Measurements from ENCODE around the gene IER5. TPM values are rescaled to one million over a fixed set of nuclear protein-coding genes. Genes with fewer than 3 reads are reported as not detected.

IER5 gene
- total and polyA plus RNA-seq, 9 of the 15 experiments (the other 6 are each of a cell fraction or from before 2014, with no cell fraction given) = 2.4 to 32.1 (median 12.0) TPM

DNA sequence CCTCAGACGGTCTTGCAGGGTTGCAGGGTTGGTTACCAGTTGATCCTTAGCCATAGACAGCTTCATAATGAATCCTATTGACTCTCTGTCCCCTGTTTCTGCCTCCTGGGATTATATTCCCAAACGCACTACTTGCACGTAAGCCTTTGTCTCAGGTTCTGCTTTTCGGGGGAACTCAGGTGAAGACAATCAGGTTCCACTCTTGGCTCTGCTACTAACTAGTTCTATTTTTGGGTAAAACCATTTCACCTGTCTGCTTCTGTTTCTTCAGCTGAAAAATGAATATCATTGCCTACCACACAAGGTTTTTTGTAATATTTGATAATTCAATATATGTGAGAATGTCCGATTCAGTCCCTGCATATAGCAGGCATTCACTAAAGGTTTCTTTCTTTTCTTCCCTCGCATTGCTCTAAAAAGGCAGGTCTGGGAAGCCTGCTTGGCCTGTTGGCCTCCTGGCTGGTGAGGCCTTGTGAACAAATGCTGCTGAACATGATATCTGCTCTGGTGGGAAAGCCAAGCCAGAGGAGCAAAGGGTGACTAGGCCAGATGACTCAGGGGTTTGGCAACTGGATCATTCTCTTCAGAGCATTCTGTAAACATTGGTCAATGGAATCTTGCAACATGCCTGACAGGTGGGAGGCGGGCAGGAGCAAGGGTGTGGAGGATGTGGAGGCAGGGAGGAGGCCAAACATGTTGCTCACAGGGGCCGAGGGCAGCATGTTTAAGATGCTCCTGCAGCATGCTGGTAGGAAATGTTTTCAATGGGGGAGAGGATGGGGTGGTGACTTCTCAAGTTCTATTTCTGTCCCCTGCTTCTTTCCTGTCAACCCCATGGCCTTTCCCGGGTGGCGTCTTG, 23.8 kb downstream of the IER5 start (continued):
- TF ChIP-seq CREBBP (IDR thresholded peaks at IDR 0.05; ENCODE audit: low read depth, low read length) = no peak
- no peak for TF ChIP-seq ZNF174 (CRISPR knock-in tag; IDR thresholded peaks at IDR 0.05)
- 0 out of 2 replicates have a peak, but pooled peaks have one; percentile 66 for TF ChIP-seq ZNF668 (CRISPR knock-in tag; IDR thresholded peaks at IDR 0.05)
- TF ChIP-seq, protein P1, sequence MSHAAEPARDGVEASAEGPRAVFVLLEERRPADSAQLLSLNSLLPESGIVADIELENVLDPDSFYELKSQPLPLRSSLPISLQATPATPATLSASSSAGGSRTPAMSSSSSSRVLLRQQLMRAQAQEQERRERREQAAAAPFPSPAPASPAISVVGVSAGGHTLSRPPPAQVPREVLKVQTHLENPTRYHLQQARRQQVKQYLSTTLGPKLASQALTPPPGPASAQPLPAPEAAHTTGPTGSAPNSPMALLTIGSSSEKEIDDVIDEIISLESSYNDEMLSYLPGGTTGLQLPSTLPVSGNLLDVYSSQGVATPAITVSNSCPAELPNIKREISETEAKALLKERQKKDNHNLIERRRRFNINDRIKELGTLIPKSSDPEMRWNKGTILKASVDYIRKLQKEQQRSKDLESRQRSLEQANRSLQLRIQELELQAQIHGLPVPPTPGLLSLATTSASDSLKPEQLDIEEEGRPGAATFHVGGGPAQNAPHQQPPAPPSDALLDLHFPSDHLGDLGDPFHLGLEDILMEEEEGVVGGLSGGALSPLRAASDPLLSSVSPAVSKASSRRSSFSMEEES (CRISPR knock-in tag; IDR thresholded peaks at IDR 0.05) = no peak
- TF ChIP-seq, protein P2, sequence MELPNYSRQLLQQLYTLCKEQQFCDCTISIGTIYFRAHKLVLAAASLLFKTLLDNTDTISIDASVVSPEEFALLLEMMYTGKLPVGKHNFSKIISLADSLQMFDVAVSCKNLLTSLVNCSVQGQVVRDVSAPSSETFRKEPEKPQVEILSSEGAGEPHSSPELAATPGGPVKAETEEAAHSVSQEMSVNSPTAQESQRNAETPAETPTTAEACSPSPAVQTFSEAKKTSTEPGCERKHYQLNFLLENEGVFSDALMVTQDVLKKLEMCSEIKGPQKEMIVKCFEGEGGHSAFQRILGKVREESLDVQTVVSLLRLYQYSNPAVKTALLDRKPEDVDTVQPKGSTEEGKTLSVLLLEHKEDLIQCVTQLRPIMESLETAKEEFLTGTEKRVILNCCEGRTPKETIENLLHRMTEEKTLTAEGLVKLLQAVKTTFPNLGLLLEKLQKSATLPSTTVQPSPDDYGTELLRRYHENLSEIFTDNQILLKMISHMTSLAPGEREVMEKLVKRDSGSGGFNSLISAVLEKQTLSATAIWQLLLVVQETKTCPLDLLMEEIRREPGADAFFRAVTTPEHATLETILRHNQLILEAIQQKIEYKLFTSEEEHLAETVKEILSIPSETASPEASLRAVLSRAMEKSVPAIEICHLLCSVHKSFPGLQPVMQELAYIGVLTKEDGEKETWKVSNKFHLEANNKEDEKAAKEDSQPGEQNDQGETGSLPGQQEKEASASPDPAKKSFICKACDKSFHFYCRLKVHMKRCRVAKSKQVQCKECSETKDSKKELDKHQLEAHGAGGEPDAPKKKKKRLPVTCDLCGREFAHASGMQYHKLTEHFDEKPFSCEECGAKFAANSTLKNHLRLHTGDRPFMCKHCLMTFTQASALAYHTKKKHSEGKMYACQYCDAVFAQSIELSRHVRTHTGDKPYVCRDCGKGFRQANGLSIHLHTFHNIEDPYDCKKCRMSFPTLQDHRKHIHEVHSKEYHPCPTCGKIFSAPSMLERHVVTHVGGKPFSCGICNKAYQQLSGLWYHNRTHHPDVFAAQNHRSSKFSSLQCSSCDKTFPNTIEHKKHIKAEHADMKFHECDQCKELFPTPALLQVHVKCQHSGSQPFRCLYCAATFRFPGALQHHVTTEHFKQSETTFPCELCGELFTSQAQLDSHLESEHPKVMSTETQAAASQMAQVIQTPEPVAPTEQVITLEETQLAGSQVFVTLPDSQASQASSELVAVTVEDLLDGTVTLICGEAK (IDR thresholded peaks at IDR 0.05) = no peak
- TF ChIP-seq, protein P2 (CRISPR knock-in tag; IDR thresholded peaks at IDR 0.05) = no peak
- TF ChIP-seq POLR2AphosphoS5 (IDR thresholded peaks at IDR 0.05; ENCODE audit: control insufficient read depth, insufficient read depth, low read depth, low read length) = no peak
- no peak for TF ChIP-seq HNRNPH1 (optimal IDR thresholded peaks at IDR 0.05; ENCODE audit: low read depth, low read length)
- TF ChIP-seq PTBP1 (IDR thresholded peaks at IDR 0.05; ENCODE audit: low read depth, low read length) = no peak
- no peak for TF ChIP-seq DIDO1 (tag; IDR thresholded peaks at IDR 0.05; ENCODE audit: low read depth)
- TF ChIP-seq CHD4 (IDR thresholded peaks at IDR 0.05; ENCODE audit: insufficient read depth, insufficient replicate concordance, low read depth, low read length, poor library complexity, severe bottlenecking) = no peak
- TF ChIP-seq, protein P3, sequence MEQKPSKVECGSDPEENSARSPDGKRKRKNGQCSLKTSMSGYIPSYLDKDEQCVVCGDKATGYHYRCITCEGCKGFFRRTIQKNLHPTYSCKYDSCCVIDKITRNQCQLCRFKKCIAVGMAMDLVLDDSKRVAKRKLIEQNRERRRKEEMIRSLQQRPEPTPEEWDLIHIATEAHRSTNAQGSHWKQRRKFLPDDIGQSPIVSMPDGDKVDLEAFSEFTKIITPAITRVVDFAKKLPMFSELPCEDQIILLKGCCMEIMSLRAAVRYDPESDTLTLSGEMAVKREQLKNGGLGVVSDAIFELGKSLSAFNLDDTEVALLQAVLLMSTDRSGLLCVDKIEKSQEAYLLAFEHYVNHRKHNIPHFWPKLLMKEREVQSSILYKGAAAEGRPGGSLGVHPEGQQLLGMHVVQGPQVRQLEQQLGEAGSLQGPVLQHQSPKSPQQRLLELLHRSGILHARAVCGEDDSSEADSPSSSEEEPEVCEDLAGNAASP (IDR thresholded peaks at IDR 0.05) = no peak
- TF ChIP-seq KAT7 (CRISPR knock-in tag; IDR thresholded peaks at IDR 0.05; ENCODE audit: borderline replicate concordance) = no peak
